ENCODE data around the gene IL18R1. TPM values are rescaled to one million over a fixed set of nuclear protein-coding genes. Genes with fewer than 3 reads are reported as not detected.
A peak's percentile ranks its signal among the peaks of the same experiment; 100 is the strongest.

IL18R1 gene
- total RNA-seq, 3 donors from 2014 or later, result 3.9 to 6.1 (median 5.2) TPM

- no peak for ATAC-seq
- no peak overlapping the region for H3K4me3 ChIP-seq
- H3K4me1 ChIP-seq (ENCODE audit: low read depth), result no peaks in the 10 kb centered on the region
- no peak for DNase-seq
- TF ChIP-seq CTCF (IDR thresholded peaks at IDR 0.05), result no peak
- H3K9me3 ChIP-seq, result no peaks in the 10 kb centered on the region
- no peaks in the 10 kb centered on the region for H3K36me3 ChIP-seq (ENCODE audit: low read depth)
- intact Hi-C loops (cut with DNase I, micrococcal nuclease), result no loop called here
Observed at GRCh38 chr2:102435741-102436140, 80.1 kb downstream of the IL18R1 start.

GRCh38 chr2:102436323-102436722 is 80.7 kb downstream of the IL18R1 start:
- no peaks in the 10 kb centered on the region for H3K9me3 ChIP-seq
- no peaks in the 10 kb centered on the region for H3K4me1 ChIP-seq (ENCODE audit: low read depth)
- intact Hi-C loops (cut with DNase I, micrococcal nuclease), result no loop called here
- no peak for DNase-seq
- no peak for TF ChIP-seq CTCF (IDR thresholded peaks at IDR 0.05)
- no peak overlapping the region for H3K4me3 ChIP-seq
- H3K36me3 ChIP-seq (ENCODE audit: low read depth), result no peaks in the 10 kb centered on the region
- ATAC-seq, result peak; percentile 23

GRCh38 chr2:102437122-102437521 is 81.5 kb downstream of the IL18R1 start:
- DNase-seq (no peak), ATAC-seq (no peak)
- Histone ChIP-seq H3K4me3 (no peak overlapping the region), H3K9me3 (no peaks in the 10 kb centered on the region), H3K36me3 (ENCODE audit: low read depth) (no peaks in the 10 kb centered on the region), H3K4me1 (ENCODE audit: low read depth) (no peaks in the 10 kb centered on the region)
- intact Hi-C loops (cut with DNase I, micrococcal nuclease), result no loop called here
- TF ChIP-seq CTCF (IDR thresholded peaks at IDR 0.05), result no peak

GRCh38 chr2:102438111-102438510 is 82.5 kb downstream of the IL18R1 start:
- intact Hi-C loops (cut with DNase I, micrococcal nuclease), result no loop called here

GRCh38 chr2:102438578-102438977 is 83.0 kb downstream of the IL18R1 start:
- intact Hi-C loops (cut with DNase I, micrococcal nuclease), result no loop called here
- ATAC-seq (no peak), DNase-seq (no peak)
- peaks cover 3% of the 10 kb centered on the region for H3K4me1 ChIP-seq (ENCODE audit: low read depth)
- H3K4me3 ChIP-seq, result no peak overlapping the region
- TF ChIP-seq CTCF (IDR thresholded peaks at IDR 0.05), result no peak
- no peaks in the 10 kb centered on the region for H3K9me3 ChIP-seq
- H3K36me3 ChIP-seq (ENCODE audit: low read depth), result no peaks in the 10 kb centered on the region

More at GRCh38 chr2:102438111-102438510, 82.5 kb downstream of the IL18R1 start:
- Histone ChIP-seq H3K4me1 (ENCODE audit: low read depth) (peaks cover under 1% of the 10 kb centered on the region), H3K4me3 (no peak overlapping the region), H3K9me3 (no peaks in the 10 kb centered on the region), H3K36me3 (ENCODE audit: low read depth) (no peaks in the 10 kb centered on the region)
- no peak for TF ChIP-seq CTCF (IDR thresholded peaks at IDR 0.05)
- ATAC-seq (no peak), DNase-seq (no peak)

- Histone ChIP-seq H3K36me3 (ENCODE audit: low read depth) (no peaks in the 10 kb centered on the region), H3K4me1 (ENCODE audit: low read depth) (peaks cover 3% of the 10 kb centered on the region), H3K9me3 (no peaks in the 10 kb centered on the region), H3K4me3 (no peak overlapping the region)
- intact Hi-C loops (cut with DNase I, micrococcal nuclease), result no loop called here
- ATAC-seq (no peak), DNase-seq (no peak)
- no peak for TF ChIP-seq CTCF (IDR thresholded peaks at IDR 0.05)
Observed at GRCh38 chr2:102439065-102439695, 83.6 kb downstream of the IL18R1 start.
